IgD-negative memory B cell (primary cell): ENCODE measurements around the gene DDR1. TPM values are rescaled to one million over a fixed set of nuclear protein-coding genes. Genes with fewer than 3 reads are reported as not detected.
"Not testable (repeated sequence)": the region's sequence is repeated elsewhere in the genome, so short reads cannot be mapped to it uniquely, and the experiment has no call there.

Experiments used
- H3K27ac Mint-ChIP-seq, 3 donors: one replicate each; pipeline ENCODE4 v1.8.0; 2020 to 2022; ENCODE audit warnings: mild to moderate bottlenecking in 3 of 3, mixed read lengths in 3 of 3, moderate library complexity in 1 of 3
- H3K27me3 Mint-ChIP-seq: one replicate; pipeline ENCODE4 v1.8.0; 2021; ENCODE audit warnings: mixed read lengths
- H3K36me3 Mint-ChIP-seq: one replicate; pipeline ENCODE4 v1.8.0; 2020; ENCODE audit warnings: mild to moderate bottlenecking, mixed read lengths
- H3K4me1 Mint-ChIP-seq, 3 donors: one replicate each; pipeline ENCODE4 v1.8.0; 2020 to 2022; ENCODE audit warnings: mixed read lengths in 3 of 3, mild to moderate bottlenecking in 1 of 3
- H3K4me3 Mint-ChIP-seq, 4 donors: one replicate each; pipeline ENCODE4 v1.8.0; 2020 to 2022; ENCODE audit warnings: mild to moderate bottlenecking in 4 of 4, mixed read lengths in 4 of 4, moderate library complexity in 3 of 4
- H3K9me3 Mint-ChIP-seq, 3 donors: one replicate each; pipeline ENCODE4 v1.8.0; 2020 to 2021; ENCODE audit warnings: mixed read lengths in 3 of 3, mild to moderate bottlenecking in 1 of 3
- polyA plus RNA-seq: library from polyadenylated mRNA; unstranded; fragments of 300-500 nt; fragmentation: Illumina TruSeq; gene quantifications from one replicate; pipeline ENCODE4 v1.2.3, GENCODE V29; 2021

The DDR1 gene
- polyA plus RNA-seq, 1 donor from 2014 or later = 4.6 TPM

DNA sequence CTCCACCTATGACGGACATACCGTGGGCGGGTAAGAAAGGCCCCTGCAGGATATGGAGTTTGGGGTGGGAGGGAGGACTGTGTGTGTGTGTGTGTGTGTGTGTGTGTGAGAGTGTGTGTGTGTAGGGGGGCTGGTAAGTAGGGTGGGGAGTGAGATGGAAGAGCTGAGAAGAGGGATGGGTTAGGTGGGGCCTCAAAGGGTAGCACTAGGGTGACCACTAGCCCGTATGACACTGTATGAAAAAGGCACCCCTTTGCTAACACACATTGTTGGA lies 7.1 kb downstream of the DDR1 start:
- Mint-ChIP-seq H3K9me3 (no peaks in the 10 kb centered on the region), H3K4me1 (peaks cover 4 to 8% (median 8%) of the 10 kb centered on the region in 3 donors), H3K36me3 (peaks cover 8% of the 10 kb centered on the region), H3K4me3 (no peak overlapping the region), H3K27me3 (peaks cover 5% of the 10 kb centered on the region), H3K27ac (no peak overlapping the region)

DNA sequence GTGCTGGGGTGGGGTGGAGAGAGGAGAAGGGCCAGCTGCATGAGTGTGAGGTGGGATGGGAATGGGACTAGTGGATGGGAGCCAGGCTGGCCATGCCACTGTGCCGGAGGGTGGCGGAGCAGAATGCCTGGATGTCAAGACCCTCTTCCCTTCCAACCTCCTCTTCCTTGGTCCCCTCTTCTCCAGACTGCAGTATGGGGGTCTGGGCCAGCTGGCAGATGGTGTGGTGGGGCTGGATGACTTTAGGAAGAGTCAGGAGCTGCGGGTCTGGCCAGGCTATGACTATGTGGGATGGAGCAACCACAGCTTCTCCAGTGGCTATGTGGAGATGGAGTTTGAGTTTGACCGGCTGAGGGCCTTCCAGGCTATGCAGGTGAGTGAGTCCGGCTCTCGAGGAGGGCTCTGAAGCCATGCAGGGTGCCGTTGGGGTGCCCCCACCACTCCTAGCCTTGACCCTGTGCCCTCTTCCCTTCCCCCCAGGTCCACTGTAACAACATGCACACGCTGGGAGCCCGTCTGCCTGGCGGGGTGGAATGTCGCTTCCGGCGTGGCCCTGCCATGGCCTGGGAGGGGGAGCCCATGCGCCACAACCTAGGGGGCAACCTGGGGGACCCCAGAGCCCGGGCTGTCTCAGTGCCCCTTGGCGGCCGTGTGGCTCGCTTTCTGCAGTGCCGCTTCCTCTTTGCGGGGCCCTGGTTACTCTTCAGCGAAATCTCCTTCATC lies 7.7 kb downstream of the DDR1 start:
- Mint-ChIP-seq H3K4me1 (peaks cover 0 to 8% (median 4%) of the 10 kb centered on the region in 3 donors), H3K9me3 (no peaks in the 10 kb centered on the region), H3K27me3 (peaks cover 3% of the 10 kb centered on the region), H3K27ac (no peak overlapping the region), H3K4me3 (no peak overlapping the region), H3K36me3 (peaks cover 8% of the 10 kb centered on the region)

DNA sequence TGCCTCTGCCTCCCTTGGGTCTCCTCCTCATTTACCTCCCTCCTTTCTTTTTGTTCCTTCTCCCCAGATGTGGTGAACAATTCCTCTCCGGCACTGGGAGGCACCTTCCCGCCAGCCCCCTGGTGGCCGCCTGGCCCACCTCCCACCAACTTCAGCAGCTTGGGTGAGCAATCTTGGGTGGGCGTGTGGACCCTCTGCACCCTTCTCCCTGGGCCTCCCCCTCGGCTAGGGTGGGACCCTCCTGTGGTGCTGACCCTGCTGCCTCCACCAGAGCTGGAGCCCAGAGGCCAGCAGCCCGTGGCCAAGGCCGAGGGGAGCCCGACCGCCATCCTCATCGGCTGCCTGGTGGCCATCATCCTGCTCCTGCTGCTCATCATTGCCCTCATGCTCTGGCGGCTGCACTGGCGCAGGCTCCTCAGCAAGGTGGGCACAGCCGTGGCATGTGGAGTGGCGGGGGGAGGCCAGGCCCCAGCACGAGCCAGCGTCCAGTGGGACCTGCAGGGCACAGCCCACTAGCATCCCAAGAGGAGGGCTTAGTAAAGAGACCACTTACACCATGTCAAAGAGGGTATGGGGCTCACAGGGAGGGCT lies 8.8 kb downstream of the DDR1 start:
- Mint-ChIP-seq H3K9me3 (no peaks in the 10 kb centered on the region), H3K4me3 (no peak overlapping the region), H3K27me3 (peaks cover 3% of the 10 kb centered on the region), H3K4me1 (peaks cover 0 to 4% (median 4%) of the 10 kb centered on the region in 3 donors), H3K27ac (peak overlapping the region in 1 of 3 donors; percentile 39), H3K36me3 (peaks cover 8% of the 10 kb centered on the region)

DNA sequence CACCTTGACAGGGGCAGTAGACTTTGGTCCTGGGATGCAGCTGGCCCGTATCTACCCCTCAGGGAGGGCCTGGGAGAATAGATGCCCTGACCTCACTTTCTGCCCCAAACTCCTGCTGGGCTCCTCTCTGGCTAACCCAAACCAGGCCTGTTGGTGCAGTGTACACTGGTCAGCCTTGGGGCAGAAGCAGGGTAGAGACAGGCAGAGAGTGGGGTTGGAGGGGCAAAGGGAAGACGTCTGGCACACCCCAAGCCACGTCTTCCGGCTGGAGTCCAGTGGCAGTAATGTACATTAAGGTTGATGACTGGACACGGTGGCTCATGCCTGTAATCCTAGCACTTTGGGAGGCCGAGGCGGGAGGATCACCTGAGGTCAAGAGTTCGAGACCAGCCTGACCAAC lies 9.3 kb downstream of the DDR1 start:
- Mint-ChIP-seq H3K36me3 (peaks cover 8% of the 10 kb centered on the region), H3K27ac (peak overlapping the region in 1 of 3 donors; percentile 39)

GRCh38 chr6:30894381-30894780 lies 10.1 kb downstream of the DDR1 start:
- peaks cover 3% of the 10 kb centered on the region for H3K27me3 Mint-ChIP-seq
- H3K9me3 Mint-ChIP-seq = no peaks in the 10 kb centered on the region
- H3K4me3 Mint-ChIP-seq = no peak overlapping the region
- peaks cover 8% of the 10 kb centered on the region for H3K36me3 Mint-ChIP-seq
- H3K4me1 Mint-ChIP-seq = peaks cover 0 to 4% (median 0%) of the 10 kb centered on the region in 3 donors
- H3K27ac Mint-ChIP-seq = no peak overlapping the region

More for the DNA sequence above, 9.3 kb downstream of the DDR1 start:
- no peak overlapping the region for H3K4me3 Mint-ChIP-seq
- peaks cover 0 to 4% (median 0%) of the 10 kb centered on the region in 3 donors for H3K4me1 Mint-ChIP-seq
- no peaks in the 10 kb centered on the region for H3K9me3 Mint-ChIP-seq
- H3K27me3 Mint-ChIP-seq = peaks cover 3% of the 10 kb centered on the region

DNA sequence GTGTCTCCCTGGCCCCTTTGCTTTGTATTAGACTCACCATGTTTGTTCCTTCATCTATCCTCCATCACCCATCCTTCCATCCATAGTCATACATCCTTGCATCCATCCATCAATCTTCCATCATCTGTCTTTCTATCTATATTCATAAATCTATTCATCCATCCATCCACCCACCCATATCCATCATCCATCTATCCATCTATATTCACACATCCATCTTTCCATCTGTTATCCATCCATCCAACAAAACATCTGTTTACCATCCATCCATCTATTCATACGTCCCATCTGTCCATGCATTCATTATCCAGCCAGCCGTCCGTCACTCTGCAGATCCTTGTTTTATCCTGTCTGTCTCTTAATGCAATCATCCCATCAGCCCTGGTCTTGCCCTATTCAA lies 10.6 kb downstream of the DDR1 start:
- H3K9me3 Mint-ChIP-seq = no peaks in the 10 kb centered on the region
- no peak overlapping the region for H3K27ac Mint-ChIP-seq
- H3K4me3 Mint-ChIP-seq = no peak overlapping the region

DNA sequence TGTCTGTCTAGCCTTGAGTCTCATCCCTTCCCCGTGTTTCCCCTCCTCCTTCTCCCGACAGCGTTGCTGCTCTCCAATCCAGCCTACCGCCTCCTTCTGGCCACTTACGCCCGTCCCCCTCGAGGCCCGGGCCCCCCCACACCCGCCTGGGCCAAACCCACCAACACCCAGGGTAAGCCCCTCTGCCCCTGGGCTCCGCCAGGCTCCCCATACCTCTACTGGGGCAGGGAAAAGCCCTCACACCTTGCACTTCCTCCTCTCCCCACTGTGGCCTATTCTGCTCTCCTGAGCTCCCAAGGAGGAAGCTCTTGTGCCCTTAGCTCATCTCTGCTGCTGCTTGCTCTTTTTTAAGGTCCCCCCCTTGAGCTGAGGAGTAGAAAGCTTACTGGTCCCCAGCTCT lies 11.0 kb downstream of the DDR1 start:
- H3K9me3 Mint-ChIP-seq = no peaks in the 10 kb centered on the region
- H3K27me3 Mint-ChIP-seq = peaks cover 3% of the 10 kb centered on the region
- H3K4me3 Mint-ChIP-seq = no peak overlapping the region
- peaks cover 0 to 4% (median 0%) of the 10 kb centered on the region in 3 donors for H3K4me1 Mint-ChIP-seq
- peaks cover 8% of the 10 kb centered on the region for H3K36me3 Mint-ChIP-seq
- H3K27ac Mint-ChIP-seq = no peak overlapping the region

More for the DNA sequence above, 10.6 kb downstream of the DDR1 start:
- Mint-ChIP-seq H3K36me3 (peaks cover 8% of the 10 kb centered on the region), H3K4me1 (peaks cover 0 to 4% (median 0%) of the 10 kb centered on the region in 3 donors), H3K27me3 (peaks cover 3% of the 10 kb centered on the region)

- Mint-ChIP-seq H3K27me3 (peaks cover 3% of the 10 kb centered on the region), H3K36me3 (peaks cover 8% of the 10 kb centered on the region), H3K4me1 (peaks cover 0 to 4% (median 0%) of the 10 kb centered on the region in 3 donors), H3K9me3 (no peaks in the 10 kb centered on the region), H3K27ac (no peak overlapping the region), H3K4me3 (no peak overlapping the region)
These were observed 12.2 kb downstream of the DDR1 start for GRCh38 chr6:30896541-30896940.

GRCh38 chr6:30897882-30898281 lies 13.6 kb downstream of the DDR1 start:
- H3K36me3 Mint-ChIP-seq = peaks cover 6% of the 10 kb centered on the region
- no peak overlapping the region for H3K27ac Mint-ChIP-seq
- no peaks in the 10 kb centered on the region for H3K27me3 Mint-ChIP-seq

DNA sequence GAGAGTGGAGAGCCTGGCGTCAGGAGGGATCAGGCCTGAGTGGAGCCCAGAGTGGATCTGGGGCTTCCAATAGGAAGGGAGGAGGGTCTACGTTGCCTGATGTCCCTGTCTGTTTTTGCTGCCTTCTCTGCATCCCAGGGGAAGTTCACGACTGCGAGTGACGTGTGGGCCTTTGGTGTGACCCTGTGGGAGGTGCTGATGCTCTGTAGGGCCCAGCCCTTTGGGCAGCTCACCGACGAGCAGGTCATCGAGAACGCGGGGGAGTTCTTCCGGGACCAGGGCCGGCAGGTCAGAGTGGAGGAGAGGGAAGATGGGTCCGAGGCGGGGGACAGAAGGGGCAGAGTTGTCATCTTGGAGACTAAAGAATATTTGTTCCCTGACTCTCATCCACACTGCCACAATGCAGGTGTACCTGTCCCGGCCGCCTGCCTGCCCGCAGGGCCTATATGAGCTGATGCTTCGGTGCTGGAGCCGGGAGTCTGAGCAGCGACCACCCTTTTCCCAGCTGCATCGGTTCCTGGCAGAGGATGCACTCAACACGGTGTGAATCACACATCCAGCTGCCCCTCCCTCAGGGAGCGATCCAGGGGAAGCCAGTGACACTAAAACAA lies 14.5 kb downstream of the DDR1 start:
- Mint-ChIP-seq H3K36me3 (peaks cover 6% of the 10 kb centered on the region), H3K9me3 (no peaks in the 10 kb centered on the region), H3K27me3 (no peaks in the 10 kb centered on the region), H3K27ac (peak overlapping the region in 1 of 3 donors; percentile 53), H3K4me3 (no peak overlapping the region), H3K4me1 (peaks cover 9 to 13% (median 12%) of the 10 kb centered on the region in 3 donors)

More at GRCh38 chr6:30897882-30898281, 13.6 kb downstream of the DDR1 start:
- H3K4me1 Mint-ChIP-seq = peaks cover 6 to 10% (median 8%) of the 10 kb centered on the region in 3 donors
- H3K4me3 Mint-ChIP-seq = no peak overlapping the region
- no peaks in the 10 kb centered on the region for H3K9me3 Mint-ChIP-seq

- peaks cover 9 to 12% (median 11%) of the 10 kb centered on the region in 3 donors for H3K4me1 Mint-ChIP-seq
- H3K36me3 Mint-ChIP-seq = no peaks in the 10 kb centered on the region
- H3K27me3 Mint-ChIP-seq = no peaks in the 10 kb centered on the region
- H3K27ac Mint-ChIP-seq = peak overlapping the region in 1 of 3 donors; percentile 31
- no peaks in the 10 kb centered on the region for H3K9me3 Mint-ChIP-seq
- H3K4me3 Mint-ChIP-seq = no peak overlapping the region
These were observed 16.6 kb downstream of the DDR1 start for GRCh38 chr6:30900863-30901417.

DNA sequence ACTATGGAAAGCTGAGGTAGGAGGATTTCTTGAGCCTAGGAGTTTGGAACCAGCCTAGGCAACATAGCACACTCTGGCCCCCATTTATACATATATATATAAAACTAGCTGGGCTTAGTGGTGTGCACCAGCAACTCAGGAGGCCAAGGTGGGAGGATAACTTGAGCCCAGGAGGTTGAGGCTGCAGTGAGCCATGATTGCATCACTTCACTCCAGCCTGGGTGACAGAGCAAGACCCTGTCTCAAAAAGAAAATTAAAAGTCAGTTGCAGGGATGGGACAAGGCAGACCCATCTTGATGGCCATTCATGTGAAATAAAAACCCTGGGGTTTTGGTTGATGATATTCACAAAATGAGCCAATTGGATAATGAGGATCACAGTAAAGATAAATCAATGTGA lies 17.1 kb downstream of the DDR1 start:
- peaks cover 9 to 12% (median 11%) of the 10 kb centered on the region in 3 donors for H3K4me1 Mint-ChIP-seq
- H3K27ac Mint-ChIP-seq = no peak overlapping the region
- H3K9me3 Mint-ChIP-seq = no peaks in the 10 kb centered on the region
- no peaks in the 10 kb centered on the region for H3K27me3 Mint-ChIP-seq
- H3K4me3 Mint-ChIP-seq = no peak overlapping the region
- no peaks in the 10 kb centered on the region for H3K36me3 Mint-ChIP-seq

DNA sequence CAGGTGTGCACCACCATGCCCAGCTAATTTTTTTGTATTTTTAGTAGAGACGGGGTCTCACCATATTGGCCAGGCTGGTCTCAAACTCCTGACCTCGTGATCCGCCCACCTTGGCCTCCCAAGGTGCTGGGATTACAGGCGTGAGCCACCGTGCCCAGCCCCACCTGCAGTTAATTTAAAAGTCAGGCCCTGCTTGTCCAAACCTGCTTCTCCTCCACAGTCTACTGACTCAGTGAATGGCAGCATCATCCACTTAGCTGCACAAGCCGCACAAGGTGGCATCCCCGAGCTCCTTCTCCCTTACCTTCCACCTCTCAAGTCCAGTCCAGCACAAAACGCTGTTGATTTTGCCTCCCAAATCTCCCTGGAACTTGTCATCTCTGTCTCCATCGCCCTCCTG lies 17.9 kb downstream of the DDR1 start:
- Mint-ChIP-seq H3K4me1 (peaks cover 9 to 14% (median 12%) of the 10 kb centered on the region in 3 donors), H3K27ac (peak overlapping the region in 2 of 3 donors; percentile 8 to 77), H3K4me3 (peak overlapping the region in 3 of 4 donors; percentile 5 to 87 (median 5))
- H3K9me3 Mint-ChIP-seq, H3K36me3 Mint-ChIP-seq, H3K27me3 Mint-ChIP-seq: not testable (repeated sequence)

GRCh38 chr6:30902709-30903108 lies 18.4 kb downstream of the DDR1 start:
- Mint-ChIP-seq H3K4me1 (peaks cover 10 to 15% (median 15%) of the 10 kb centered on the region in 3 donors), H3K9me3 (no peaks in the 10 kb centered on the region), H3K27me3 (no peaks in the 10 kb centered on the region), H3K36me3 (no peaks in the 10 kb centered on the region), H3K27ac (peak overlapping the region in 2 of 3 donors; percentile 8 to 77), H3K4me3 (peak overlapping the region in 3 of 4 donors; percentile 5 to 87 (median 5))

- Mint-ChIP-seq H3K36me3 (no peaks in the 10 kb centered on the region), H3K4me3 (peak overlapping the region in 2 of 4 donors; percentile 5 to 27), H3K9me3 (no peaks in the 10 kb centered on the region), H3K4me1 (peaks cover 15 to 19% (median 19%) of the 10 kb centered on the region in 3 donors), H3K27me3 (no peaks in the 10 kb centered on the region), H3K27ac (no peak overlapping the region)
These were observed 18.9 kb downstream of the DDR1 start for GRCh38 chr6:30903236-30903635.
